Gastrocnemius medialis (tissue), 4 donors: ENCODE data around the gene MSANTD1.

ENCODE experiments used
- CTCF ChIP-seq, 5 experiments: fragments of 450-650 bp in 3 of 5; fragments of 200-600 bp in 2 of 5; sonication (generic) in 2 of 5; IDR thresholded peaks in 4 of 5; conservative IDR thresholded peaks in 1 of 5; 1 replicate in 4 of 5; 2 replicates in 1 of 5; pipeline ENCODE4 v1.5.1; 2016 to 2019; ENCODE audit warnings: antibody characterized with exemption in 5 of 5, mild to moderate bottlenecking in 3 of 5, moderate library complexity in 3 of 5
- POLR2A ChIP-seq, 2 donors: fragments of 450-650 bp; IDR thresholded peaks; one replicate each; pipeline ENCODE4 v1.6.1; 2017; ENCODE audit warnings: antibody characterized with exemption in 2 of 2, mild to moderate bottlenecking in 2 of 2, moderate library complexity in 2 of 2

GRCh38 chr4:3297066-3297859 lies 48.3 kb downstream of the MSANTD1 start:
- no peak for TF ChIP-seq CTCF (IDR thresholded peaks at IDR 0.05 in 4 of 5, conservative IDR thresholded peaks at IDR 0.05 in 1 of 5)
- no peak for TF ChIP-seq POLR2A (IDR thresholded peaks at IDR 0.05)
